ENCODE results near the gene RBL1.
A peak's percentile ranks its signal among the peaks of the same experiment; 100 is the strongest.
"Not testable (repeated sequence)": the region's sequence is repeated elsewhere in the genome, so short reads cannot be mapped to it uniquely, and the experiment has no call there.

The RBL1 gene

GRCh38 chr20:36991703-36992102, 104.1 kb downstream of the RBL1 start:
- no peak for ATAC-seq

- ATAC-seq: no peak
Observed at GRCh38 chr20:36989797-36990196, 106.0 kb downstream of the RBL1 start.

DNA sequence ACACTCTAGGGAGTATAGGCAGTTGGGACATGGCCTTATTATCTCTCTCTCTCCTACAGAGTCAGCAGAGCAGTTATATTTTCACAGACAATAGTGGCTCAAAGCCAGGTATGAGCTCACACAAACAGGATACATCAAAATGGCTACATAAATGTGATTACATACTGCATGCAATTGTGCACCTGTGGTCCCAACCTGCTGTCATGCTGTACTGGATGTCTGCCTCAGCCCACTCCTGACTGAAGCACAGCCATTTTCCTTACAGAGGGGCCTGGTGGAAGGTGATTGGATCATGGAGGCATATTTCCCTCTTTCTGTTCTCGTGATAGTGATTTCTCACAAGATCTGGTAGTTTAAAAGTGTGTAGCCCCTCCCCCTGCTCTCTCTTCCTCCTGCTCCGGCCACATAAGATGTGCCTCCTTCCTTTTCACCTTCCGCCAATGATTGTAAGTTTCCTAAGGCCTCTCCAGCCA, 107.3 kb downstream of the RBL1 start:
- peak; percentile 35 to 49 for ATAC-seq

DNA sequence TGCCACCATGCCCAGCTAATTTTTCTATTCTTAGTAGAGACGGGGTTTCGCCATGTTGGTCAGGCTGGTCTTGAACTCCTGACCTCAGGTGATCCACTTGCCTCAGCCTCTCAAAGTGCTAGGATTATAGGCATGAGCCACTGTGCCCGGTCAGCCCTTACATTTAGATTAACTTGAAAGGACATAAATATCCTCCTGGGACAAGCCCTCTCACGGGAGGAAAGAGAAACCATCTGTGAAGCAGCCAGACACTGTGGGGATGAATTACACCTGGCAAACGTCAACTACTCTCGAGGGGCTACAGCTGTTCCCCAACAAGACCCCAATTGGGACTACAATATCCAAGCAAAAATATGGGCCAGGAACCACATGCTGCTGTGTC, 111.5 kb downstream of the RBL1 start:
- ATAC-seq: no peak

DNA sequence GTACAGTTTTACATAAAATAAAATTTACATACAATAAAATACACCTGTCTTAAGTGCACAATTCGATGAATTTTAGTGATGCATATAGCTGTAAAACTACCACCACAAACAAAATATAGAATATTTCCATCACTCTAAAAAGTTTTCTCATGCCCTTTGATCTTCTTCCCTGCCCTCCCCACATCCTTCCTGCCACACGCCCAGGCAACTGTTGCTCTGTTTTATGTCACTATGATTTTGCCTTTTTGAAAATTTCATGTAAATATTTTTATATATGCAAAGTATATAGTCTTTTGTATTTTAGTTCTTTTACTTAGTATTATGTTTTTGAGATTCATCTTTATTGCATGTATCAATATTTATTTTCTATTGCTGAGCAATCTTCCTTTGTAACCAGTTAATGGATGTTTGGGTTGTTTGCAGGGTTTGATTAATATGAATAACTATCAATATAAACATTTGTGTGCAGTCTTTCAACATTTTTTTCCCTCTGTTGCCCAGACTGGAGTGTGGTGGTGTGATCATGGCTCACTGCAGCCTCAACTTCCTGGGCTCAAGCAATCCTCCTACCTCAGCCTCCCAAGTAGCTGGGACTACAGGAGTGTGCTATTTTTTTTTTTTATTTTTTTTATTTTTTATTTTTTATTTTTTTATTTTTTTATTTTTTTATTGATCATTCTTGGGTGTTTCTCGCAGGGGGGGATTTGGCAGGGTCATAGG, 120.5 kb downstream of the RBL1 start:
- peak; percentile 40 to 57 for ATAC-seq

DNA sequence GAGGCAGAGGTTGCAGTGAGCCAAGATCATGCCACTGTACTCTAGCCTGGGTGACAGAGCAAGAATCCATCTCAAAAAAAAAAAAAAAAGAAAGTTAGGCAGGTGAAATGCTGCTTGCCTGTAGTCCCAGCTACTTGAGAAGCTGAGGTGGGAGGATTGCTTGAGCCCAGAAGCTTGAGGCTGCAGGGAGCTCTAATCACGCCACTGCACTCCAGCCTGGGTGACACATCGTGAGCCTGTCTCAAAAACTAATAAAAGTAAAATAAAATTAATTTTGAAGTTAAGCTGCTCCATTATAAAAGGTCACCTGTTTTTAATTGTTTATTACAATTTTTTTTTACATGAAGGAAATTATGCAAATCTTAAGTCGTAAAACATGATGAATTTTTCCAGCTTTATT, 121.1 kb downstream of the RBL1 start:
- no peak for ATAC-seq

GRCh38 chr20:36971103-36971502, 124.7 kb downstream of the RBL1 start:
- peak; percentile 80 to 86 for ATAC-seq

- ATAC-seq: peak; percentile 65 to 66
Observed at GRCh38 chr20:36969478-36970186, 126.2 kb downstream of the RBL1 start.

GRCh38 chr20:36969051-36969450, 126.7 kb downstream of the RBL1 start:
- no peak for ATAC-seq

DNA sequence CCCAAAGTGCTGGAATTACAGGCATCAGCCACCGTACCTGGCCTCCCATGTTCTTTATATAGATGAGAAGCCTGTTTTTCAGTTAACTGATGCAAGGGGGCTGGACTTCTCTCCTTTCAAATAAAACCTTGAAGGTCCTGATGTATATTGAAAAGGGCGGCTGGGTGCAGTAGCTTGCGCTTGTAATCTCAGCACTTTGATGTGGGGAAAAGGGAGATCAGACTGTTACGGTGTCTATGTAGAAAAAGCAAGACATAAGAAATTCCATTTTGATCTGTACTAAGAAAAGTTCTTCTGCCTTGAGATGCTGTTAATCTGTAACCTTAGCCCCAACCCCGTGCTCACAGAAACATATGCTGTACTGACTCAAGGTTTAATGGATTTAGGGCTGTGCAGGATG, 128.2 kb downstream of the RBL1 start:
- no peak for ATAC-seq

- not testable (repeated sequence) for ATAC-seq
Observed at GRCh38 chr20:36966965-36967364, 128.8 kb downstream of the RBL1 start.

DNA sequence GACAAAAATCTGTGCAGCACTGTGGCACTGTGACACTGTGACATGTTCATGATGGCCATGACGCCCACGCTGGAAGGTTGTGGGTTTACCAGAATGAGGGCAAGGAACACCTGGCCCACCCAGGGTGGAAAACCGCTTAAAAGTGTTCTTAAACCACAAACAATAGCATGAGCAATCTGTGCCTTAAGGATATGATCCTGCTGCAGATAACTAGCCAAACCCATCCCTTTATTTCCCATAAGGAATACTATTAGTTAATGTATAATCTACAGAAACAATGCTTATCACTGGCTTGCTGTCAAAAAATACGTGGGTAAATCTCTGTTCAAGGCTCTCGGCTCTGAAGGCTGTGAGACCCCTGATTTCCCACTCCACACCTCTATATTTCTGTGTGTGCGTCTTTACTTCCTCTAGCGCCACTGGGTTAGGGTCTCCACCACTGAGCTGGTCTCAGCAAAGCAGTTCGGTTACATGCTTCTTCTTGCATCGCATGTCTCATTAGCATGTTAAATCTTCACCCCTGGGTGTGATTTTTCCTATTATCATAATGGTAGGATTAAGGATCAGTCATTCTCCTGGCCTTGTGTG, 133.3 kb downstream of the RBL1 start:
- ATAC-seq: not testable (repeated sequence)

- no peak for ATAC-seq
Observed at GRCh38 chr20:36959242-36959641, 136.6 kb downstream of the RBL1 start.

DNA sequence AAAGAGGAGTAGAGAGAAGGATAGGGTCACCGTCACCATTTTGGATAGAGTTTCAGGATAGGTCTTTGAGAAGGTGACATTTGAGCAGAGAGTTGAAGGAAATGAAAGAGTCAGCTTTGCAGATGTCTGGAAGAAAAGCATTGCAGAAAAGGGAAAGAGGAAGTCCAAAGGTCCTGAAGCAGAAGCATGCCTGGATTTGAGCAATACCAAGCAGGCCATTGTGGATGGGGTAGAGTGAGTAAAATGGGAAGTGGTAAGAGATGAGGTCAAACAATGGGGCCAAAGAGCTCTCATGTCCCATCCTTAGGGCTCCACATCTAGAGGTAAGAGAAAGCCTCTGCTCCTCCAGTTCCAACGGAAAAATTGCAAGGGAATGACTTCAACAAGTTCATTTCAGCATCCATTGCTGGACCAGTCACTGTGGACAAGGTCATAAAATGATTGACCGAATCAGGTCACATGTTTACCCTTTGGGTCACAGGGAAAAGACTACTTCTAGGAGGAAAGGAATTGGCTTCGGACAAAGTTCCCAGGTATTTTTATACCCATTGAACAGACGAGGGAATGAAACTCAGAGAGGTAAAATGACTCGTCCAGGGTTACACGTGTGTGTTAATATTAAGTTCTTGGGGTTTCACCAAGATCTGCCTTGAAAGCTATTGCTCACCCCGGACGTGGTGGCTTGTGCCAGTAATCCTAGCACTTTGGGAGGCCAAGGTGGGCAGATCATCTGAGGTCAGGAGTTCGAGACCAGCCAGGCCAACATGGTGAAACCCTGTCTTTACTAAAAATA, 137.7 kb downstream of the RBL1 start:
- ATAC-seq: peak; percentile 41 to 60

GRCh38 chr20:36956674-36957073, 139.1 kb downstream of the RBL1 start:
- ATAC-seq: no peak

DNA sequence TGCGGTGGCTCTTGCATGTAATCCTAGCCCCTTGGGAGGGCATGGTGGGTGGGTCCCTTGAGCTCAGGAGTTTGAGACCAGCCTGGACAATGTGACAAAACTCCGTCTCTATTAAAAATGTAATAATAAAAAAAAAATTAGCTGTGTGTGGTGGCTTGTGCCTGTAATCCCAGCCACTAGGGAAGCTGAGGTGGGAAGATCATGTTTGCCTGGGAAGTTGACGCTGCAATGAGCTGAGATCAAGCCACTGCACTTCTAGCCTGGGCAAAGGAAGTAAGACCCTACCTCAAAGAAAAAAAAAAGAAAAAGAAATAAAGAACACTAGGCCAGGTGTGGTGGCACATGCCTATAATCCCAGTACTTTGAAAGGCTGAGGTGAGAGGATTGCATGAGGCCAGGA, 139.8 kb downstream of the RBL1 start:
- ATAC-seq: no peak

DNA sequence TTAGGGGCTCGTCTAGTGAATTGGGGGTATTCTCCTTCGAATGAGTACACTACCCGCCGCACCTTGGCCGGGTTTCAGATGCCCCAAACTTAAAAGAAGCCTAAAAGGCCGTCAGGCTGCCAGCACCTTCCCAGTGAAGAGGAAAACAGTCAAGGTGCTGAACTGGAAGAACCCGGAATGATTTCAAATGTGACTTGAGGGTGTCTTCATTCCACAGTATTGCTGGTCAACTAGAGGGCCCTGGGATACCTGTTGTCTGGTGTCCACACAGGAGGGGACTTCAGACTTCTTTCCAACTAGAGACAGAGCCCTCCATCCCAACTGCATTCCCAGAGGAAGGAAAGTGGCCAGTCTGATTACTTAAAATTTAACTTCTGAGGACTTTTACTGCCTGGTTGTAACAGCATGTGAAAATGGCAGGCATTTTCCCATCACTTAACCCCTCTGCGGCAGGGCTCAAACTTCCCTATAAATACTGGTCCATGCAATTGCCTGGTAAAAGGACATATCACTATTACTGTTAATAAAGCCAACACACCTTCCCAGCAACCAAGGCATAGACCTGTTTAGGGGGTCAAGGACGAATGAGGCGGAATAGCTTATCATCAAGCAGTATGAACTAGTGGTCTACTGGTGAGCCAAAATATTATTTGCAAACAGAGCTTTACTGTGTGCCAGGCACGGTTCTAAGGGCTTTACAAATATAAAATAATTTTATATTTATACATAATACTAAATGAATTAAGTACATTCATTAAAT, 143.6 kb downstream of the RBL1 start:
- ATAC-seq: no peak

DNA sequence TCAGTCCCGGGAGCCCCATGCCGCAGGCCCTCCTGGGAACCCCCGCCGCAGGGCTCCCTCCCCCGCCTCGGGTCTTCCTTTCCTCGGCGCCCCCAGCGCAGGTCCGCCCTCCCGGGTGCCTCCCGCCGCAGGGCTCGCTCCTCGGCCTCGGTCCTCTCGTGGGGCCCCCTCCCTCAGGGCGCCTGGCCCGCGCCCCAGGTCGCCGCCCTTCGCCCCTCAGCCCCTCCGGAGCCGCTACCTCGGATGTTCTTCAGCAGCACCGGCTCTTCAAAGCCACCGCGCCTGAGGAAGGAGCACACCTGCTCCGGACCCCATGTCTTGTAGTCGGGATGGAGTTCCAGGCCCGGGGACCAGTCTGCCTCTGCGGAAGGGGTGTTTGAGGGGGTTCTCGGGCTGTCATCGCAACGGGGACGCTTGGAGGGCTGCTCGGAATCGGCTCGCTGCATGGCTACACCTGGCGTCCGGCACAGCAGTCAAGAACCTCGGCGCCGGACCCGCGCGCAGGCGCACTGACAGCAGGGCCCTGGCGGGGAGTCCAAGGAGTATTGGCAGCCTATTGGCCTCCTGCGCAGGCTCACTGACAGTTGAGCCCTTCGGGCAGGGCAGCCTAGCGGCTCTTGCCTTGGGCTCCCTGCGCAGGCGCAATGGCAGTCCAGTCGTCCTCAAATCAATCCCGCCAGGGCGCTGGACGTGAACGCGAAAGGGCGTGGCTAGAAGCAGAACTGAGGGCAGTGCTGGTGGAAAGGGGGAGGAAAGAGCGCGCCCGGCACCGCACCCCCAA, 144.4 kb downstream of the RBL1 start, which contains the start of gene SAMHD1:
Gene SAMHD1, minus strand, starts transcription at position 511 of the 781 bp plus-strand sequence. Its CDS starts 65 bp downstream, at position 446.
- ATAC-seq: peak; percentile 92 to 94

DNA sequence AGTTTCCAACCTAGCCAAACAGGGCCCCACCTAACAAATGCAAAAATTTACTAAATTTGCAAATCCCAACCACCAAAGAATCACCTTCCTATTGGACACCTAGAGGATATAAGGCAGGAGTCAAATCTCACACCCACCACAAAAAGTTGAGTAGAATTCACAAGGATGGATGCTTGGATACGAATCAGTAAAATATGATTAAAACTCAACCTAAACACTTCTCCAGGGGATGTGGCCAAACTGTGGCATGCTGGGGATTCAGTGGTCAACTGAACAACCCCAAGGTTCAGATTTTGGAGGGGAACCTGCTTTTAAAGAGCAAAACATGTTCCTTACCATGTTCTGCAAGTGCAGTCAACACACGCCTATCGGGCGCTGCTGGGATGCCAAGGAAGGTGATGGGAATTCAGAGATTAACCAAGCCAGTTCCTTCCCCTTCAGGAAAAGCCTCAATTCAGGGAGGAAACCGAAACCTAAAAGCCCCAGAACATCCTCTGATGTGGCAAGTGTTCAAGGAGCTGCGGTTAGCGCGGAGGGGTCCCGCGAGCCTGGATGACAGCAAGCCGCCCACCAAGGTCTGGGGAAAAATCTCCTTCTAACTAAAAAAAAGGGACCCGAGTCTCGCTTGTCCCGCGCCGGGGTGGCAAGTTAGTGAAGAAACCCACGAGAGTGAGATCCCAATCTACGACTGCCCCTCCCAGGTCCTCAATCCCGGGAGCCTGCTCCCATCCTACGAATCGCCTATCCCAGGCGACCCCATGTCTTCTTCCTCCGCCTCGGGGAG, 145.2 kb downstream of the RBL1 start:
- ATAC-seq: no peak
